Astrocyte of the hippocampus (primary cell): ENCODE measurements around the gene FAXC.
"Not testable (repeated sequence)": the region's sequence is repeated elsewhere in the genome, so short reads cannot be mapped to it uniquely, and the experiment has no call there.

Experiments used
- DNase-seq: peaks from one replicate; pipeline ENCODE4 v3.0.0; 2011; ENCODE audit warnings: low read depth, low spot score

FAXC gene

DNA sequence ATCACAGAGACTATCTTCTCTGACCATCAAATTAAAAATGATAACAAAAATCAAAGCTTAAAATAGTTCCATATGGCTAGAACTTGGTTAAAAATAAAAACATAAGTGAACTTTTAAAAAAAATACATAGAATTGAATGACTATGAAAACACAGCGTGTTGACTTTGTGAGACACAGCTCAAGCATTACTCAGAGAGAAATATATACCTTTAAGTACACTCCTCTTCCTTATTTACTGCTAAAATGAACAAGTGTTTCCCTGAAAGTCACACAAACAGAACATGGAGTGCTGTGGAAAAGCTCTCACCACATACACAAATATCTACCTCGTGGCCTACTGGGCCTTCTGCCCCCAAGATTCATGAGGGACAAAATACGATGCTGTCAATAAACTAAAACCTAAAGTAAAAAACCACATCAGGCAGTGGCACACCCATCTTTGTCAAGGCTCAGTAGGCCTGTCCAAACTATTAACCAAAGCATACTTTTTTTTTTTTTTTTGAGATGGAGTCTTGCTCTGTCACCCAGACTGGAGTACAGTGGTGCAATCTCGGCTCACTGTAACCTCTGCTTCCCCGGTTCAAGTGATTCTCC lies 7.5 kb downstream of the FAXC start:
- no peak for DNase-seq

DNA sequence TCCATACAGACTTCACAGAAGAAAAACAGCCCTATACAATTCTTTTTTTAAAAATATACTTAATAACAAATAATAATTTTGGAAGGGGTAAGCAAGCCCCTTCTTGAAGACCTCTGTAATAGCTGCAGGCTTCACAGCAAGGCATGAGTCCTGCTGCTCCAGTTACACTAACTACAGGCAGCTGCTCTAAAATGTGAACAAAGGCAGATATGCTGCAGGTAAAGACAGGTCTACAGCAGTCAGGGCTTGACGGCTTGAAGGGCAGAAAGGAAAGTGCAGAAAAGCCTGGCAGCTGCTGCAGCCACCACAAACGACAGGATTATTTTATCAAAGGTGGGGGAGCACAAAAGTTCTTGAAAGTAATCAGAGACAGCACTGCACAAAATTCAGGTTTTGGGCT lies 11.3 kb downstream of the FAXC start:
- DNase-seq: no peak

DNA sequence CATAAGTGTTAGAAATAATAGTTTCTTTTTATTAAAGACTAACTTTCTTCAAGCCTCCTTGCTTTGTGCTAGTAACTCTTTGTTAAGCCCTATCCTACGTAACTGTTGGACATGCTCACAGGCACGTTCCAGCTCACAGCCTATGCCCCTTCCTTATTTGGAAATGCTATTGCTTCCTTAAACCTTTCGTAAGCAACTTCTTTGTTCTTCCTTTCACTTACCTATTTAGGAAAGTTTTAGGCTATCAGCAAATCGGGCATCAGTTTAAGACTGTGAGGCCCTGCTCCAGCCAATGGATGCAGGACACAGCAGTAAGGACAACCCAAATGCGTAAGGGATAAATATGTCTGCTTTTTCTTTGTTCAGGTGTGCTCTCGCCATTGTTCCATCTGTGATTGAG lies 14.2 kb downstream of the FAXC start:
- not testable (repeated sequence) for DNase-seq

DNA sequence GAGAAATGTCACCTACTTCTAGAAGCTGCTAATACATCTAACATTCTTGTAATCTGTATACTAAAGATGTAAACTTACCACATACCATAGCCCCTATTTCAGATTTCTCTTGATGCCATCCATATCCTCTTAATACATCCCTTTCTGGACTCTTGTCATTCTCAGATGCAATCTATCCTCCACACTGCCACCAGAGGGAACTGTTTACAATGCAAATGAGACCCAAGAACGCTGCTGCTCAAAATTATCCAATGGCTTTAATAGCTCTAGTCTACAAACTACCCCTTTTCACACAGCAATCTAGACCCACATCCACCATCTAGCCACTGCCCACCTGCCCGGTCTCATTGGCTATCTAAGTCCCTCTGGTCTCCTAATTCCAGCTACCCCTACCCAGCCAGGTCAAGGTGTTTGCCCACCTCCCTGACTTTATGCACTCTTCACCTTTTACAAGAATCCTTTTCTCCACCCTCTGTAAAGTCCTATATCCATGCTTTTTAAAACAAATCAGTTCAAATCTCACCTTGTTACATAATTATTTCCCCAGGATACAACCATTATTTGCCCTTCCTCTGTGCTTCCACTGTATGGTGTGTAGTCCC lies 14.8 kb downstream of the FAXC start:
- peak; percentile 67 for DNase-seq

DNA sequence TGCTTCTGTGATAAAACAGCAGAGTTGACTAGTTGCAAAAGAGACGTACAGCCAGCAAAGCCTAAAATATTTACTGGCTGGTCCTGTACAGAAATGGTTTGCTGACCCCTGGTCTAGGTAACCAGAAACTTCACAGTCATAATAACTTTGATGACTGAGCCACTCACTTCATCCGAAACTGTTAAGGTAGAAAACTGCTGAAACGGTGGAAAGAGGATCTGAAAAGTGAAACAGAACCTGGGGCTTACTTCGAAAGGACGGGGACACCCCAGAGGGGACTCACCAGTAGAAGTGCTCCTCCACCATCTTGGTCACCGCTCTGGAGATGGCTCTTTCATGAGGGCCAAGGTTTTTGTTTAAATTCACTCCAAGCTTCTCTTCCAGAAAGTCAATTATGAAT lies 16.4 kb downstream of the FAXC start:
- DNase-seq: no peak

DNA sequence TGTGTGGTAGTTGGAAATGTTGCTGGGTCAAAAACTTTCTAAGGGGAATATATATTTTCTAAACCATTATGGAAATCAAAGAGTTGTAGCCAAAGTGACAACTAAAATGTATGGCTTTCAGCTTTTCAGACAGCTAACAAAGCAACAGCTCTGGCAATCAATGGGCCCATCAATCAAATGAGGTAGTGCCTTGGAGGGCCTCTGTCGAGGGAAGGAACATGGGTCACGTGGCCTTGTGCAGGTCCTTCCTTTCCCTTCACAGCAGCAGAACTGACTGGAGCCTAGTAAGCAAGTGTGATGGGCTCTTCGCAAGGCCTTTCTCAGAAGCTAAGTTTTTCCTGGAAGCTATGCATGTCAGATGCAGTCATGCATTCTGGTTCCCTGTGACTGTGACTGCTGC lies 17.9 kb downstream of the FAXC start:
- no peak for DNase-seq

DNA sequence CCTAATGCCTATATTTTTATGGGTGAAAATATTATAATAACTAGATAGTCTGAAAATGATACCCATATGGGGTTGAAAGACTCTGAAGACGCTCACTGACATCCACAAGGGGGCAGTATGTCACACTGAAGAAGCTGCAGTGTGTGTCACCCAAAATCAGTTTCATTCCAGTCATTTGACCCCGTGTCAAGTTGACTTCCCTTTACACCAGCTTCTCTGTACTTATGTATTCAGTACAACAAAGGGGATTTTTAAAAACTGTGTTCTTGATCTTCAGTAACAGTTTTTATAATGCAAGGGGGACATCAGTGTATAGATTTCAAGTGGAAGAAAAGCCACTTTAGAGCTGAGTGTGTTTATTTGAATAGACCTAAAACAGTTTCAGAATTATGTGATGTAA lies 19.3 kb downstream of the FAXC start:
- peak; percentile 70 for DNase-seq

DNA sequence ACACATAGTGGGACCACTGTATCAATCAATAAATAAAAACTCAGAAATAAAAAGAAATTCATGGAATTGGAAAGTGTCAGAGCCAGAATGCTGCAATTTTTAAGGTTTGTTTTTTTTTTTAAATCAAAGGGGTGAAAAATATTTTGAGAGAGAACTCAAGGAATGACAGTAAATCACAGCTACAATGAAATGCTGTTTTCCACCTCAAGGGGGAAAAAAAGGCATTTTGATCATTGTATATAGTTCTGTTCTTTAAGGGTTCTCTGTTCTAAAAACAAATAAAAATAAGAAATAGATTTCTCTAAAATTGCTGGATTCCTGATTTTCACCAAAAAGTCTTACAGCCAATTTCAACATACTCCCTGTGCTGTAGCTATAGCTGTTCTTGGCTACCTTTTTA lies 24.5 kb downstream of the FAXC start:
- no peak for DNase-seq

DNA sequence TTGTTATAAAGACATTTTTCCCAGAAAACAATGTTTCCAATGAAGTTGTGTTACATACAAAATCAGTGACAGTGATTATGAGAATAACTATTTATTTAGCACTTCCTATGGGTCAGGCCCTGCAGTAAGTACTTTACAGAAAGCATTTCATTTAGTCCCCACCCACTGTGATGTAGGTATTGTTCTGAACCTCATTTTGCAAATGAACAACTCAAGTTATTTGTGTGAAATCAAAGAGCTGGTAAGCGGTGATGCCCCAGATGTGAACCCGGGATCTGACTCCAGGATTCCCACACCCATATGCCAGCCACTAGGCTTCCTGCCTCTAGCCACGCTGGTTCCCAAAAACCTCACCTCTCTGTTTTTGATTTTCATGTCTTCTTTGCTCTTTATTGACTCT lies 30.9 kb downstream of the FAXC start:
- no peak for DNase-seq

DNA sequence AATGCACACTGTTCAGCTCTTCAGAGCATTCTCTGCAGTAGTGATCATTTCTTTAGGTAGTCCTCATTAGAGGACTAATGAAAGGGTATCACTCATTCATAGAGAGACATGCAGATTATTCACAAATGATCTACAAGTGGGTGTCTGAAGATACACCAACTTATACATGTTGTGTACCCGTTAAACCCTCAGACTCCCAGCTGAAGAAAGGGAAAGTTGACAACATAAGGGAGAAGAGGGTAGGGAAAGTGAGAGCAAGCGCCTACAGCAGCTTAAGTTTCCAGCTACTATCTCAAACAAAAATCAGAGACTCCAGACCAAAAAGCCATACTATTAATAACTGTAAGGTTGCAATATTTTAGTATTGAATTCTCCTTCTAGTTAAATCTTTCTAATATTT lies 37.1 kb downstream of the FAXC start:
- no peak for DNase-seq

DNA sequence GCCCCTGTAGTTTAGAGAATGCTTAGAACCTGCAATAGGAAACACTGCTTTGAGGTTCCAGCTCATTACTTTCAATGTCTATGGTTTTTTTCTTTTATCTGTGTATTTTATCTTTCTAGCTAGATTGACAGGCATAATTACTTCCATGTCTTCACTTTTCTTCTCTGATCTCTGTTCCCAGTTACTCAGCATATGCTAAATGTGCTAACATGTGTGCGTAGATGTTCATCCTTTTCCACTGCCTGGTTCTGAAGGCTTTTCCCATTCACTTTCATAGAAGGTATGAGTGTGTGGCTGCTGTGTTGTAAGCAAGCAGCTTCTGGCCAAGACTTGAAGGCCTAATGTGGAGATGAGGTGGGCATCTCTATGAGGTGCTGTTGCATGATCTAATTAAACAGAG lies 38.9 kb downstream of the FAXC start:
- no peak for DNase-seq

DNA sequence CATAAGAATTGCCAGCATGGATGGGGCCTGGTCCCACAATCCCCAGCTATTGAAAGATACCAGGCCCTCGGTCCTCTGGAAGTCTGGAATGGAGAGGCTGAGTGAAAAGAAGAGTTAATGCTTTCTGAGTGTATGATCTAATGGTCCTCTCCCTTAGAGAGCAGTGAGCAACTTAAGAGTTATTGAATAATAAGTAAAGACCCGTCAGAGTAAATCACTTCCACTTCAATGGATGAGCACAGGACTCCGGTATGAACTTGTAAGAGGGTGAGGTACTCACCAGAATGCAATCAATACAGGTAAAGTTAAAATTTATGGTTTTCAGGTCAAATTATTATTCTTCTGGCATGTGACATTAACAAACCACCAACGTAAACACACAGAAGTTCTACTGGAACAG lies 39.9 kb downstream of the FAXC start:
- DNase-seq: no peak

DNA sequence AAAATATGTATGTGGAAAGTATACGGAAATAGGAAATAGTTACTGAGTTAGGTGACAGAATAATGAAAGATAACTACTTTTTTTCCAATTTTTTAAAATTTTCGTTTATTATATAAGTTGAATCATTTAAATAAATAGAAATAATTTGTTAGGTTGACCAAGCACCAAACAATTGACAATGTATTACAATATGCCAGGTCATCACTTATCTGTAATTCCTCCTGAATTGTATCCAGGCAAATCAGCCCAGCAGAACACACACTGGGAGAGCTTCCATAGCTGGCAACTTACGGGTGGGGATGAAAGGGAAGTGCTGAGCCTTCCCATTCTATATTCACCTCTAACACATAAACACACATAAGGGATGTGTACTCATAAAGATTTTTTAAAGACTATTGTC lies 40.7 kb downstream of the FAXC start:
- DNase-seq: no peak

DNA sequence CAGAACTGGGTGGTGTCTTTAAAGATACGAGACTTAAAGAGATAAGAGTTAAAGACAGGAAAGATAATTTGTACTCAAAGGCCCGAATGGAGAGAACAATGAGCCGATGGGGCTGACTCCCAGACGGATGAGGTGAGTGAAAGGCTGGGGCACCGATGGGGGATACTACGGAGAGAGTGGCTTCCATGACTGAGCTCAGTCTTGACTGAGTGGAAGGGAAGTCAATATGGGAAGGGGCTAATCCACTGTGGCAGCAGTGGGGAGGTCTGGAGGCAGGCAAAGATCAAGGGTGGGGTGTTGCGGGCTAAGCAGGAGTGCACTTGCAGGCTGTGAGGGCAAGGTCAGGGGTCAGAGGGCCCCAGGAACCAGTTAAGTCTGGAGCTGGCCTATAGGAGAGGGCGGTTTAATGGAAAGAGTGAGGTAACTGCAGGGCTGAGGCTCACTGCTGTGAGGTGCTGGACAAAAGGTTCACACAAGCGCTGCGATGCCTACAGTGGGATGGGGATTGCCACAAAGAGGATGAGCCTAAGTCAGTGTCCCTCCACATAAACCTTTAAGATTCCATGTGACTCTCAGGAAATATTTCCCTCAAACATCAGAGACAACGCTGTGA lies 42.1 kb downstream of the FAXC start:
- DNase-seq: no peak

DNA sequence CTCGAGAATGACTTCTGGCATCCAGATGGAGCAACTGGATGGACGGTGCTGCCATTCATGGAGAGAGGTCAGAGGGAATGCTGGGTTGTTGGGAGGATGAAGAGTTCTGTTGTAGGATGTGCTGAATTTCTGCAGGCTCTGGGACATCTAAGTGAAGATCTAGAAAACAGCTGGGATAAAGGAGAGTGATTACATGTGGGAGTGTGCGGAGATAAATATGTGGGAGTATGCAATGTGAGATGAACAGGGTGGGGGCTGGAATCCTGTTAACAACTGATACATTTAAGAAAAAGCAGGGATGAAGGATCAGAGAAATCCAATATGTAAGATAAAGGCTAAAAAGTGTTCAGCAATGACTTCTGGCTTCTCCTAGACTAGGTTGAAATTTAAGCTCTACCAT lies 43.1 kb downstream of the FAXC start:
- DNase-seq: no peak

DNA sequence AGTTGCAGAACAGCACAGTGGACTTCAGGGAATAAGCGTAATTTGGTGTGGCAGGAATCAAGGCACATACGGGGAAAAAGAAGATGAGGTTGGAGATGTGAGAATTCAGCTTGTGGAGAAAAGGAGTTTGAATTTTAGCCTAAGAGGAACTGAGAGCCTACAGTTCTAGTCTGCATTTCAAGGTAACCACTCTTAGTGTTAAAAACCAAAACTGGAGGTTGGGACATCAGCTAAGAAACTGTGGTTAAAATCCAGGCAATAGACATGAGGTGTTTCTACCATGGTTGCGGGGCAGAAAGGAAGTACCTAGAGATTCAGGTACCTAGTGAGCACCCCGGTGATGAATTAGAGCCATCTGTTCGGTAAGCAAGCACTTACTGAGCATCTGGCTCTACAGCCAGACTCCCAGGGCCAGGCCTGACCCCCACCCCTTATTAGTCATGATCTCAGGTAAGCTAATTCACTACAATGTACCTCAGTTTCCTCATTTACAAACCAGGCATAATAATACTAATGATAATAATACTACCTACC lies 44.4 kb downstream of the FAXC start:
- no peak for DNase-seq

DNA sequence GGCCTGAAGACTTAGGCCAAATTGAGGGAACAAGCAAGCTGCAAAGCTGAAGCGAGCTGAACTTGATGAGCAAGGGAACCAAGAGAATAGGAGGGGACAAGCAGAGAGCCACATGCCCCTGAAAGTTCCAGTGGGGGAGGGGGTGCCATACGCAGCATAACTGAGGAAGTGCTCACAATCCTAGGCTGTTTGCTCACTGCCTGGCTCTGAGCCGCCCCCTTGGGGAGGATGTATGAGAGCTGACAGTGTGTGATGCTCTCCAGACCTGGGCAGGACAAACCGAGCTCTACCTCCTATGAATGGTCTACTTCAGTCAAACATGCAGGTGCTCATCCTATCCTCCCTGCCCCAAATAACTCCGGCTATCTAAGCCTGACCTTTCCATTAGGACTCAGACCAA lies 52.1 kb downstream of the FAXC start:
- no peak for DNase-seq

DNA sequence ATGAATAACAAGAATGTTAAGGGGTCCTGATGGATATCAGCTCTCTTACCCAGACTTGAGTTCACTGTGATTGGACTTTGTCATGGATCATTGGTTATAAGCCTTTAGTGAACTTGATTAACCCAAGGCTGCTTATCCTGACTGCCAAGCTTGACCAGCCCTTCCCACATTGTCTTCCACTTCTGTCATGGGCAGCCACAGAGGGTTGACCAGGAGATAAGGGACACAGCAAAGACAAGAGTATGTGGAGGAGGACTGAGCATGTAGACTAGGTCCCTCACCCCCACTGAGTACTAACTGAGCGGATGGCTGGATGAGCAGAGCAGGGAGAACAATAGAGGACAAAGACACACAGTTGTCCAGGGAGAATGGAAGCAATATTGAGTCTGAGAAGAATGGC lies 52.5 kb downstream of the FAXC start:
- no peak for DNase-seq

DNA sequence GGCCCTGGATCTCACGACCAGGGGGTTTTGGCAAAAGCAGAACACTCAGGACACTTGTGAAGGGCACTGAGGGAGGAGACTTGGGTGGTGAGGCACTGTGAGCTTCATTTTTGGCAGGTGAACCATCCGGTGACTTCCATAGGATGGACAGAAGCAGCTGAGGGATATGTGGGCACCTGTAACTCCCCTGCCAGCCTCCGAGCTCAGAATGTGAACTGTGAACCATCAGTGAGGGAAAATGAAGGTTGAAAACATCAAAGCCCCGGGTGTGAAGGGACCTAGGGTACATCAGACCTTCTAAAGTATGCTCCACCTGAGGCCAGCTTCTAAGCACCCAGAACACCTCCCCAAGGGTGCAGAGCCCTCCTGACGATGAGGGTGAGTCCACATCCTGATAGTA lies 53.2 kb downstream of the FAXC start:
- DNase-seq: no peak

DNA sequence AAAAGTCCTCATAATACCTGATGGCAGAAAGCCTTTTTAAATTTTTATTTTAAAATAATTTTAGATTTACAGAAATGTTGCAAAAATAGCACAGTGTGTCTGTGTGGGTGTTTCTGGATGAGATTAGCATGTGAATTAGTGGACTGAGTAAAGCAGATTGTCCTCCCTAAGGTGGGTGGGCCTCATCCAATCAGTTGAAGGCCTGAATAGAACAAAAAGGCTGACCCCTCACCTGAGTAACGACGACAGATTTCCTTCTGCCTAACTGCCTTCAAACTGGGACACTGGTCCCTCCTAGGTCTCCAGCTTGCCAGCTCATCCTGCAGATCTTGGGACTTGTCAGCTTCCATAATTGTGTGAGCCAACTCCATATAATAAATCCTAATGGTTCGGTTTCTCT lies 54.2 kb downstream of the FAXC start:
- no peak for DNase-seq

DNA sequence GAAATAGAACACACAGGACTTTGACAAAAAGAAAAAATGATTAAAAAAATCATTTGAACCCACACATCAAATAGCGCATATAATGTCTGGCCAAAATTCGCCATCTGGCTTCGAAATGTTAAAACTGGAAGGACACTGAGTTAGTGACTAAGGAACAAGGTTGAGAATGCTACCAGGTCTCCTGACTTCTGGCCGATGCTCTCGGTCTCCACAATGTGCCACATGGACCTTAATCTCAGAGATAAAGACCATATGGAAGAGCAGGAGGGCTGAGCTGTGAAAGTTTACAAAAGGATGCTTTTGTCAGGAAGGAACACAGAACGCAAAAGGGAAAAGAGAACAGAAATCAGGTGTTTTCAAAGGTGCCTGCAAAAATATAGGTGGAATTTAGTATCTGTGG lies 54.7 kb downstream of the FAXC start:
- no peak for DNase-seq

DNA sequence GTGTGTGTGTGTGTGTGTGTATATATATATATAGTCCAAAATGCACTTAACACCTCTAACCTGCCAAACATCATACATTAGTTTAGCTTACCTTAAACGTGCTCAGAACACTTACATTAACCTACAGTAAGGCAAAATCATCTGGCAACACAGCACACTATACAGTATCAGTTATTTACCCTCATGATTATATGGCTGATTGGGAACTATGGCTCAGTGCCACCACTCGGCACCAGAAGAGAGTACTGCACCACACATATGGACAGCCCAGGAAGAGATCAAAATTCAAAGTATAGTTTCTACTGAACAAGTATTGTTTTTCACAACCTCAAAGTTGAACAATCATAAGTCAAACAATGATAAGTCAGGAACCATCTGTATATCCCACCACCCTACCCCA lies 59.8 kb downstream of the FAXC start:
- no peak for DNase-seq

DNA sequence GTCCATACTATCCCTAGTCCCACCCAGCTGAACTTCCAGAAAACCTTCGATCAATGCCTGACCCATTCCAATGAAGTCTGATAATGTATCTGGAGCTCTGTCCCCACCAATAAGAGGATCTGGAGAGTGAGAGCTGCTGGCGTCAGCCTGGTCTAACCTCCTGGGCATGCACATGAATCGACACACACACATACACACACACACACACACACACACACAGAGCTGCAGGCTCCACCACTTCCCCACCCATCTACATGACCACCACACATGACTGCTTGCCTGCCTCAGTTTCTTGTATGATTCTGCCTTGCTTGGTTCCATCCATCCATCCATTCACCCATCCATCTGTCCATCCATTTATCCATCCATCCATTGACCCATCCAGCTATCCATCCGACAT lies 60.8 kb downstream of the FAXC start:
- DNase-seq: no peak

DNA sequence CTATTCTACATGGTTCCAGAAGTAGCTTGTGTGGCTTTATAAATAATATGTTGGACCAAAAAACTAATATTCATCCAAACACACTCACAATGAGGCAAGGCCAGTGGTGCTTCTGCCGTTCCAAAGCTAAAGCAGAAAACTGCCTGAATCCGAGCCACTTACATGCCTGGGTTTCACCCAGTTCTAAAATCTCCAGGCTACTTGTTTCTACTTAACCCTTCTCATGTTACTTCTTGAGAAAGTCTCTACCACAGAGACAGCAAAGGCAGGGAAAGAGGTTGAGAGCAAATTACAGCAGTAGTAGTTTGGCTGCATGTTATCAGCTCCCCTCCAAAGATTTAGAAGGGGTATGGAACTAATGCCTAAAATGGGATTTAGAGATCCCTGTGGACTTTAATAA lies 62.0 kb downstream of the FAXC start:
- DNase-seq: no peak
